ENCODE results near the gene SLC41A1. TPM values are rescaled to one million over a fixed set of nuclear protein-coding genes. Genes with fewer than 3 reads are reported as not detected.

The SLC41A1 gene
- 7.9 and 8.4 TPM in 2 replicates for total RNA-seq

GRCh38 chr1:205812878-205813754 lies at the start of gene SLC41A1:
SLC41A1 (minus strand) TSS chr1:205813198; CDS start chr1:205810441, 2,757 bp downstream.

DNA sequence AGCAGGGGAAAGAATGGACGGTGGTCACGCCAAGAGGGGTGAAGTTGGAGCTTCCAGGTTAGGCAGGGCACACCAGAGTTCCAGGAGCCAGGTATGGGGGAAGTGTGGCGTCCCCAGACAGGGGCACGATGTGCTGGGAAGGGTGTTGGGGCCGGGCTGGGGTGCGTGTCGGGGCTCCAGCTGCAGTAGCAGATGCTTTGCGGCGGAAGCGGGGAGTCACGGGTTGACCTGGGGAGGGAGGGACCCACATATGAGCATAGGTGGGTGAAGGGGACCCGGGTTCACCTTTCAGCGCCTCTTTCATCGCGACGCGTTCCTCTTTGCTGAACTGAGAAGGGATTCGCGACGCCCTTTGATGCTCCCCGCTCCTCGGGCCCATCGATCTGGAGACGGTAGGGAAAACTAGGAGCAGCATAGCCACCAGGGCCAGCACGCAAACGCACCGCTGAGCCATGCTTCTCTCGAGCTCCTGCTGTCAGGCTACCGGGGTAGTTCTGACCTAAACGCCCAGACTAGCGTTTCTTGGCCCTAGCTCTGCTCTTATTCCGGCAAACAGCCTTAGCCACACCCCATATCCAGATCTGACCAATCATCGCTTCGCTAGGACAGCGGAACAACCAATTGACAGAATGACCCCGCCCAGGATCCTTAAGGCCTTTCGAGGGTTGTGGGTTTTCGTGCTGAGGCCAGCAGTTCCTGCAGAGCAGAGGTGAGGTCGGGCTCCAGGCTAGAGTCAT lies 36.8 kb upstream of the SLC41A1 start, which contains the start of gene PM20D1:
Gene PM20D1, minus strand, starts transcription at position 514 of the 737 bp plus-strand sequence. Its CDS starts 60 bp downstream, at position 454.

GRCh38 chr1:205775015-205775716 lies 37.8 kb downstream of the SLC41A1 start, which contains the start of gene RAB29:
RAB29 (minus strand) TSS chr1:205775482; CDS start chr1:205774956, 526 bp downstream.

GRCh38 chr1:205750138-205751035 lies 62.6 kb downstream of the SLC41A1 start, which contains the start of gene NUCKS1:
NUCKS1 (minus strand) TSS chr1:205750182; CDS start chr1:205749973, 209 bp downstream.

Other genes starting within 250 kb of the SLC41A1 start
- 5.2 and 6.9 TPM in 2 replicates for gene ELK4, start 181.2 kb downstream of the SLC41A1 start, total RNA-seq
- 0.32 and 0.94 TPM in 2 replicates for gene SLC45A3, start 132.7 kb downstream of the SLC41A1 start, total RNA-seq
- gene NUCKS1, start 63.0 kb downstream of the SLC41A1 start, total RNA-seq = 51.7 and 85.0 TPM in 2 replicates
- gene RAB29, start 37.7 kb downstream of the SLC41A1 start, total RNA-seq = 18.6 and 18.8 TPM in 2 replicates
- 0.09 TPM in 1 of 2 replicates, not detected in the other for gene PM20D1, start 36.9 kb upstream of the SLC41A1 start, total RNA-seq
- gene SLC26A9, start 130.3 kb upstream of the SLC41A1 start, total RNA-seq = not detected in 2 replicates
- 13.6 and 14.9 TPM in 2 replicates for gene RAB7B, start 190.2 kb upstream of the SLC41A1 start, total RNA-seq
- not detected in 2 replicates for gene CTSE, start 210.7 kb upstream of the SLC41A1 start, total RNA-seq
- gene RHEX, start 240.0 kb upstream of the SLC41A1 start, total RNA-seq = not detected in 2 replicates

All from bronchial smooth muscle cell (primary cell).